Activated CD4-positive, alpha-beta T cell treated with anti-CD3 and anti-CD28 coated beads, Interleukin-2, amount 50 U/mL, for 1 hour (primary cell): Measurements from ENCODE around the gene IGFL2.
"Not testable (repeated sequence)": the region's sequence is repeated elsewhere in the genome, so short reads cannot be mapped to it uniquely, and the experiment has no call there.

Experiments
- DNase-seq: peaks from one replicate; pipeline ENCODE4 v3.0.0-alpha.2; 2020

Gene IGFL2

DNA sequence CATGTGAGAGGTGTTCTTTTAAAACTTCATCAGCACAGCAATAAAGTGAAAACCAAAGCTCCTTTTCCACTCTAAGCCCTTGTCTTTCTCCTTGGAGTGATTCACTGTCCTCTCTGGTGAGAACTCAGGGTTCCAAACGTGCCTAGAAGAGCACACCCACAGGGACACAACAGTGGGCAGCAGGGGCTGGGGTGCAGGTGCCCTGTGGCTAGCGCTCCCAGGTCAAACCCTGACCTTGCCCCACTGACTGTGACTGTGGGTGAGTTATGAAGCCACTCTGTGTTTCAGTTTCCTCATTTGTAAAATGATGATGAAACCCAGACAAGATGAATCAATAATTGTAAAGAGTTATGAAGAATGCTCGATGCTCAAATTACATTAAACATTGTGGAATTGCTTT is 43.9 kb downstream of the IGFL2 start:
- DNase-seq = no peak

DNA sequence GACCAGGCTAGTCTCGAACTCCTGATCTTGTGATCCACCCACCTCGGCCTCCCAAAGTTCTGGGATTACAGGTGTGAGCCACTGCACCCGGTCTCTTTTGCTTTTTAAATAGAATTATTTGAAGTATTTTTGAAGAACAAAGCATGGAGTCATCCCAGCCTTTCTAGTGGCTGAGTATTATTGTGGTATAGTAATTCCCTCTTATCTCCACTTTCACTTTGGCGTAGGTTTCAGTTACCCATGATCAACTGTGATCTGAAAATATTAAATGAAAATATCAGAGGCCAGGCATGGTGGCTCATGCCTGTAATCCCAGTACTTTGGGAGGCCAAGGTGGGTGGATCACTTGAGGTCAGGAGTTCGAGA is 44.6 kb downstream of the IGFL2 start:
- not testable (repeated sequence) for DNase-seq

DNA sequence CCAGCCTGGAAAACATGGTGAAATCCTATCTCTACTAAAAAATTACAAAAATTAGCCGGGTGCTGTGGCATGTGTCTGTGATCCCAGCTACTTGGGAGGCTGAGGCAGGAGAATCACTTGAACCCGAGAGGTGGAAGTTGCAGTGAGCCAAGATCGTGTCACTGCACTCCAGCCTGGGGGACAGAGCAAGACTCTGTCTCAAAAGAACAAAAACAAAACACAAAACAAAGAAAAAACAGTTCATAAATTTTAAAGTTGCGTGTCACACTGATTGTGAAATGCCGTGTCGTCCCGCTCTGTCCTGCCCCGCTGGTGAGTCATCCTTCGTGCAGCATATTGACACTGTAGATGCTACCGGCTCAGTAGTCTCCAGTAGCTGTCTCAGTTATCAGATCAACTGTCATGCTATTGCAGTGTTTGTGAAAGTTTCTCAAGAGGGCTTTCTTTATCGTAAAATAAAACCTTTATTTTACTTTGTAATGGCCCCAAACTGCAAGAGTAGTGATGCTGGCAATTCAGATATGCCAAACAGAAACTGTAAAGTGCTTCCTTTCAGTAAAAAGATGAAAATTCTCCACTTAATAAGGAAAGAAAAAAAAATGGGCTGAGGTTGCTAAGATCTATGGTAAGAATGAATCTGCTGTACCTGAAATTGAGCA is 45.1 kb downstream of the IGFL2 start:
- no peak for DNase-seq

- no peak for DNase-seq
Measured at GRCh38 chr19:46193678-46194077, 45.6 kb downstream of the IGFL2 start.

- no peak for DNase-seq
Measured at GRCh38 chr19:46195104-46195503, 47.1 kb downstream of the IGFL2 start.

GRCh38 chr19:46195919-46196318 is 47.9 kb downstream of the IGFL2 start:
- not testable (repeated sequence) for DNase-seq

GRCh38 chr19:46196410-46197124 is 48.5 kb downstream of the IGFL2 start:
- no peak for DNase-seq

DNA sequence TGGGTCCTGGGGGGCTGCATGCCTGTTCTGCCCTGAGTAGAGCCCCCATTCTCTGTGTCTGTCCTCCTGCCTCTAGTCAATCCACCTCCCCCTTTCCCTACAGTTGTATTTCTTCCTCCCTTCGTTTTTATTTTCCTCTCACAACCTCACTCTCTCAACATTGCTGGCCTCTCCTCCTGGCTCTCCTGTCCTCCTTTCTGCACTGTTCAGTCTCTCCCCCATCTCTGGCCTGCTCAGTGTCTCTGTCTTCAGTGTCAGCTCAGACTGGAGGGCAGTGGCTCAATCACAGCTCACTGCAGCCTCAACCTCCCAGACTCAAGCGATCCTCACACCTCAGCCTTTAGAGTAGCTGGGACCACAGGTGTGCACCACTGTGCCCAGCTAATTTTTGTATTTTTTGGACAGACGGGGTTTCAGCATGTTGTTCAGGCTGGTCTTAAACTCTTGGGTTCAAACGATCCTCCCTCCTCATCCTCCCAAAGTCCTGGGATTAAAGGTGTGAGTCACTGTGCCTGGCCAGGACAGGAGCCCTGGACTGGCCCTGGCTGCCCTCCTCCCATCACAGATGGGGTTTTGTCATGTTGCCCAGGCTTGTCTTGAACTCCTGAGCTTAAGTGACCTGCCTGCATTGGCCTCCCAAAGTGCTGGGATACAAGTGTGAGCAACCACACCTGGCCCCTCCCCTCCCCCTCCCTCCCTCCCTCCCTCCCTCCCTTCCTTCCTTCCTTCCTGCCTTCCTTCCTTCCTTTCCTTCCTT is 49.5 kb downstream of the IGFL2 start:
- DNase-seq = no peak

DNA sequence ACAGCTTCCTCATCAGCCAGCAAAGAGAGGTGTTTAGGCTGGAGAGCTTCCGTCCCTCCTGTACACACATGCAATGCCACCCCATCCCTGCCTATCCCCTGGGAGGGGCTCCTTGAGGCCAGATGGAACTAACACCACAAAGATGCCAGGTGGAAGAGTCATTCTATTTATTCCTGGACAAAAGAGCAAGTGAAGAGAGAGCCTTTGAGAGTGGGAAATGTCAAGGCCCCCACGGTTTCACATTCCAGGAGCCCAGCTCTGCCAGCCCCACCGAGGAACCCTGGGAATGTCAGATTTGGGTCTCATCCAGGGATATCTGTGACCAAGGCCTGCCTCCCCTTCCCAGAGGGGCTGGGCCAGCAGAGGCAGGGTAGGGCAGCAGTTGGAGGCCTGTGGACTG is 50.7 kb downstream of the IGFL2 start:
- no peak for DNase-seq

- no peak for DNase-seq
Measured at GRCh38 chr19:46201454-46202310, 53.6 kb downstream of the IGFL2 start.

DNA sequence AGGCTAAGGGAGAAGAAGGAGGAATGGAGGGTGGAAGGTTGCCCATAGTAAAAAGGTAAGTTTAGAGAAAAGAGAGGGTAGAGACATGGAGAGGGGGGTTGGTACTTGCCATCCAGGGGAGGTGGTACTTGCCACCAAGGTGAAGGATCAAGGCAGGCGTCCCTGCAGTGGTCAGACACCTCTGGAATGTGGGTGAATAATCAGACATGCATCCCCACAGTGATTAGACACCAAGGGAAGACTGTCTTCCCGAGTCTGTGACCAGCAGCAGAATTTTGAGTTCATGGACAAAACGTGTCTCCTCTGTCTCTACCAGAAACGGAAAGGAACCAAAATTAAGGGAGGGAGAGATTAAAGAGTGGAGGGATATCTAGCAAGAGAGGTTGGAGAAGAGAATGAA is 54.4 kb downstream of the IGFL2 start:
- no peak for DNase-seq

DNA sequence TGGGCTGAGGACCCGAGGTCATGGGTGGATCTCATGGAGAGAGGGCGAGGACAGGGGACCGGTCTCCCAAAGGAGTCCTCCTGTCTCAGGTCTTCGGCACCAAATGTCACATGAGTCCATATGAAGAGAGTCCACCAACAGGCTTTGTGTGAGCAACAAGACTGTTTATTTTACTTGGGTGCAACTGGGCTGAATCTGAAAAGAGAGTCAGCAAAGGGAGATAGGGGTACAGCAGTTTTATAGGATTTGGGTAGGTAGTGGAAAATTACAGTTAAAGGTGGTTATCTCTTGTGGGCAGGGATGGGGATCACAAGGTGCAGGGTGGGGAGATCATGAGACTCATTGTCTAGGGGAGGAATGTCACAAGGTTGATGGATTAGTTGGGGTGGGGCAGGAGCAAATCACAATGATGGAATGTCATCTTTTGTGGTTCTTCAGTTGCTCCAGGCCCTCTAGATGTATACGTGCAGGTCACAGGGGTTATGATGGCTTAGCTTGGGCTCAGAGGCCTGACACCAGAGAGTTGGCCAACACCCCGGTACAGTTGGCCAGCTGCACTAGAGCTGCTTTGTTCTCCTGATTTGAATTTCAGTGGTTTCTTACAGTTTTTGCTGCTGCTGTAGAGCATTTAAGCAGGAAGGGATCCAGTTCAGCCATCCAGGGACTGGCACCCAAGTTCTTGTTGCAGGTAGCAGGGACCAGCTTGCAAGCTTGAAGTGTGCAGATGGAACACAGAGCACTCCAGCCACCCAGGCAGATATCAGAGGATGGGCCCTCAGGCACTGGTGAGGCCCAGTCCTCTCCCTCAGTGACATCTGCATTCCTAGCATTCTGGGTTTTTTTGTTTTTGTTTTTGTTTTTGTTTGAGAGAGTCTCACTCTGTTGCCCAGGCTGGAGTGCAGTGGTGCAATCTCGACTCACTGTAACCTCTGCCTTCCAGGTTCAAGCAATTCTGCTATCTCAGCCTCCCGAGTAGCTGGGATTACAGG is 55.1 kb downstream of the IGFL2 start:
- DNase-seq = no peak

- DNase-seq = no peak
Measured at GRCh38 chr19:46204008-46204407, 56.0 kb downstream of the IGFL2 start.

DNA sequence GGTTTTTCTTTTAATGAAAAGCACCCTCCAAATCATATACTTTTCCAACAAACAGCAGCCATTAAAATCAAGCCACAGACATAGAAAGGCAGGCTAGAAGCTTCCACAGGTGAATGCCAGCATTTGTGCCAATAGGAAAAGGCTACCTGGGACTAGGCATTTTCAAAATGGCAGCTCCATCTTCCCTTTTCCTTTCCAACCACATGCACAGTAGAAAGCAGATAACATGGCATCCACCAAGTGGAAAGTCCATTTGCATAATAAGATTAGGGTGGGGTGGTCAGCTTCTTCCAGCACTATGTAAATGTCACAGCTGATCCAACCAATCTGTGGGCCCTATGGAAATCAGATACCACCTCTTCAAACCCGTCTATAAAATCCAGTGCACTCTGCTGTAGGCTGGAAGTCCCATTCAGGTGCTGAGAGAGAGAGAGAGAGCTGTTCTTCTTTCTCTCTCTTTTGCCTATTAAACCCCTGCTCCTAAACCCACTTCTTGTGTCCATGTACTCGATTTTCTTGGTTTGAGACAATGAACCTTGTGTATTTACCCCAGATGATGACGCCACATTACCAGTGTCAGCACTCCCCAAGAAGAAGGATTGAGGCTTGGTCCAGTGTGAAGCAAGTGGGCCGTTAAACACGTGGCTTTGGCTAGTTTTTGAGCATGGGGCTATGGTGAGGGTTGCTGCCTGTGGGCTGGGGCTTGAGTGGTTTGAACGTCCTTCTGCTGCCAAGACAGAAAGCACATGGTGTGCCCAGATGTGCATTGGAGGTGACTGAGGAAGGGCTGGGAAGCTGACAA is 57.3 kb downstream of the IGFL2 start:
- DNase-seq = no peak

GRCh38 chr19:46206176-46206575 is 58.1 kb downstream of the IGFL2 start:
- no peak for DNase-seq

DNA sequence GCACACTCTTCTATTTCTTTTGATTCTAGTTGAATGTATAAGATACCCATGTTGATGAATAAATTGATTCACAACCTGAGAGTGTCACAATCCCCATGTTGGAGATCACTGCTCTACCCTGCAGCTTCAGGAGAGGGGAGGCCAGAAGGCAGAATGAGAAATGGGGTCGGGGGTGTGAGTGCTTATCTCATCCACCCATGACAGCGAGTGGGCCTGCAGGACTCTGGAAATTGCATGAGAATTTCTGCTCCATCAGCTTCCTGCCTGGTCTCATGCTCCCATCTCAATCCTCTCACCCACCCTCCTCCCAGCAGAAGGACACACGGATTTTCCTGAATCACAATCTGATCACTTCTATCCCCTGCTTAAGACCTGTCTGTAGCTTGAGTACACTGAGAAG is 58.6 kb downstream of the IGFL2 start:
- DNase-seq = no peak

GRCh38 chr19:46207858-46208257 is 59.8 kb downstream of the IGFL2 start:
- DNase-seq = not testable (repeated sequence)

DNA sequence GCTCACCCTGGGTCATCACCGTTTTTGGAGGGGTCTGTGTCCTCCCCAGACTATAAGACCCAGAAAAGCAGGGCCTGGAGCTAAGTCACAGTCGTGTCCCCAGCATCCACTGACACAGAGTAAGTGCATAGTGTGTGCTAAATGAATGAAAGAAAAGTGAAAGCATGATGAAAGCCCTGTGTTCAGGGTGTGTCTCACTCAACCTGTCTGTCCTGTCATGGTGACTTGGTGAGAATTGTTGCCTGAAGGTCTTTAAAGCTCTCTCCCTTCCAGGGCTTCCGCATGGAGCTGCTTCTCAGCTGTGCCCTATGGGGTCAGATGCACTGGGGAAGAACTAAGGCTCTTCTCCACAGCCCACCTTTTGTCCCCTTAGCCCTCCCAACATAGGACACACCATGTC is 61.0 kb downstream of the IGFL2 start:
- no peak for DNase-seq

DNA sequence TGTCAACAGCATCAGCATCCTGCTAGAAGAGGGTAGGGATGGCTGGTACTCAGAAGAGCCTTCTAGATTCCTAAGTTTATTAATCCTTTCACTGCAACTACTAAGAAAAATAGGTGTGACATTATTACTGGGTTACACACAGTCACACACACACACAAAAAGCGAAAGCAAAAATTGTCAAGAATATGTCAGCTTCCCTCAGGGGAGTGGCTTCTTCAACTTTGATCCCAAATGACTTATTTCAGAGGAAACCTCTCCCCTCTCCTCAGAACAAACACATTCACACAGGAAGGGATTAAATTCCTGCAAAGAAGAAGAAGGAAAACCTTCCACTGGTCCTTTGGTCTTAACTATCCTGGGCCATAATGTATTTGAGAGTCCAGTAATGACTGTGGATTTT is 61.4 kb downstream of the IGFL2 start:
- DNase-seq = no peak

DNA sequence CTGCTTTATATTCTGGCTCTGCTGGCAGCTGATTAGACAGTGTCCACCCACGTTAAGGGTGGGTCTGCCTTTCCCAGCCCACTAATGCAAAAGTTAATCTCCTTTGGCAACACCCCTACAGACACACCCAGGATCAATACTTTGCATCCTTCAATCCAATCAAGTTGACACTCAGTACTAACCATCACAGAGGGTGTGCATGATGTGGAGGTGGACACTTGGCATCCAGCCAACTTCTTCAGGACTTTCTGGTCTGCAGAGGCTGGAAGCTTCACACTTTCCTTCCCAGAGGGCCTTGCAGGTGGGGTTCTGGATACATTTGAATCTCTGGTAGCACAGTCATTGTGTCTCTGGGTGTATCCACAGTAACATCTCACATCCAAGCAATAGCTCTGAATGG is 62.6 kb downstream of the IGFL2 start:
- no peak for DNase-seq
